ENCODE measurements around the gene ZNF750. TPM values are rescaled to one million over a fixed set of nuclear protein-coding genes. Genes with fewer than 3 reads are reported as not detected.

Gene ZNF750
- total and polyA plus RNA-seq, 7 donors, result 0.01 TPM; not detected in 6

DNA sequence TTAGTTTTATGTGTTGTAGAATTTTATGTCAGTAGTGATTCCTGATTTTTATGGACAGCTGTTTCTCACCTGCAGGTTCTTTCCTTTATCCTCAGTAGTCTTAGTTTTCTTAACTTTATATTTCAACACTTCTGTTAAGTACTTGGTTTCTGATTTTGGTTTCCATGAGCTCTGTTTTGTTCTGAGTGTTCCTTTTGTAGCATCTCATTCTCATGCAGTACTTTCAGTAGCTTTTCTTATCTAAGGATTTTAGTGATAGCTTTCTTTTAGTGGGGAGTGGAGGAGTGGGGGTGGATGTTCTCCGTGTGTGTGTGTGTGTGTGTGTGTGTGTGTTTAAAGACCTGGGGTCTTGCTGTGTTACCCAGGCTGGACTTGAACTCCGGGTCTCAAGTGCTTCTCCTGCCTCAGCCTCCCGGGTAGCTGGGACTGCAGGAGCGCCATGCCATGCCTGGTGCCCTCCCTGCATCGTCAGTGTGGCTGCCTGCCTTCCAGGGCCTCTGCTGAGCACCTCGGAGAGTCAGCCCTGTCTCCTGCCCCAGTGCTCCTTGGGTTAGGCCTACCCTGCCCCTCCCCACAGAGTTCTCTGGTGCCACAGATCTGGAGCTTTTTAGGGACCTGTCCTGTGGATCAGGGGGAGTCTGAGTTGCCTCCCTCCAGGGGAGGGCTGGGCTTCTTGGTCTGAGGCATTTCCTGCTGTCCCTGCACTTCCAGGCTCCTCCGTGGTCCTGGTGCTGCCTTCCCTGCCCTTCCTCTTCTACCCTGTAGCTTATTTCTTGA lies 4.3 kb upstream of the ZNF750 start:
- 83 to 85% methylated on average over 7 of the region's 7 CpGs for WGBS, 2 donors
- Histone ChIP-seq H3K27me3 (no peaks in the 10 kb centered on the region), H3K36me3 (no peaks in the 10 kb centered on the region), H3K27ac (peak overlapping the region in 2 of 4 donors; percentile 32), H3K4me3 (no peak overlapping the region), H3K9me3 (no peaks in the 10 kb centered on the region), H3K4me1 (no peaks in the 10 kb centered on the region)
- TF ChIP-seq POLR2AphosphoS5 (IDR thresholded peaks at IDR 0.05) (no peak), POLR2A (IDR thresholded peaks at IDR 0.05) (no peak), EP300 (IDR thresholded peaks at IDR 0.05) (no peak)
- TF ChIP-seq, protein P1, sequence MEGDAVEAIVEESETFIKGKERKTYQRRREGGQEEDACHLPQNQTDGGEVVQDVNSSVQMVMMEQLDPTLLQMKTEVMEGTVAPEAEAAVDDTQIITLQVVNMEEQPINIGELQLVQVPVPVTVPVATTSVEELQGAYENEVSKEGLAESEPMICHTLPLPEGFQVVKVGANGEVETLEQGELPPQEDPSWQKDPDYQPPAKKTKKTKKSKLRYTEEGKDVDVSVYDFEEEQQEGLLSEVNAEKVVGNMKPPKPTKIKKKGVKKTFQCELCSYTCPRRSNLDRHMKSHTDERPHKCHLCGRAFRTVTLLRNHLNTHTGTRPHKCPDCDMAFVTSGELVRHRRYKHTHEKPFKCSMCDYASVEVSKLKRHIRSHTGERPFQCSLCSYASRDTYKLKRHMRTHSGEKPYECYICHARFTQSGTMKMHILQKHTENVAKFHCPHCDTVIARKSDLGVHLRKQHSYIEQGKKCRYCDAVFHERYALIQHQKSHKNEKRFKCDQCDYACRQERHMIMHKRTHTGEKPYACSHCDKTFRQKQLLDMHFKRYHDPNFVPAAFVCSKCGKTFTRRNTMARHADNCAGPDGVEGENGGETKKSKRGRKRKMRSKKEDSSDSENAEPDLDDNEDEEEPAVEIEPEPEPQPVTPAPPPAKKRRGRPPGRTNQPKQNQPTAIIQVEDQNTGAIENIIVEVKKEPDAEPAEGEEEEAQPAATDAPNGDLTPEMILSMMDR (IDR thresholded peaks at IDR 0.05), result no peak
- DNase-seq, result peak; percentile 41
- intact Hi-C loops (cut with DNase I), result no loop called here

DNA sequence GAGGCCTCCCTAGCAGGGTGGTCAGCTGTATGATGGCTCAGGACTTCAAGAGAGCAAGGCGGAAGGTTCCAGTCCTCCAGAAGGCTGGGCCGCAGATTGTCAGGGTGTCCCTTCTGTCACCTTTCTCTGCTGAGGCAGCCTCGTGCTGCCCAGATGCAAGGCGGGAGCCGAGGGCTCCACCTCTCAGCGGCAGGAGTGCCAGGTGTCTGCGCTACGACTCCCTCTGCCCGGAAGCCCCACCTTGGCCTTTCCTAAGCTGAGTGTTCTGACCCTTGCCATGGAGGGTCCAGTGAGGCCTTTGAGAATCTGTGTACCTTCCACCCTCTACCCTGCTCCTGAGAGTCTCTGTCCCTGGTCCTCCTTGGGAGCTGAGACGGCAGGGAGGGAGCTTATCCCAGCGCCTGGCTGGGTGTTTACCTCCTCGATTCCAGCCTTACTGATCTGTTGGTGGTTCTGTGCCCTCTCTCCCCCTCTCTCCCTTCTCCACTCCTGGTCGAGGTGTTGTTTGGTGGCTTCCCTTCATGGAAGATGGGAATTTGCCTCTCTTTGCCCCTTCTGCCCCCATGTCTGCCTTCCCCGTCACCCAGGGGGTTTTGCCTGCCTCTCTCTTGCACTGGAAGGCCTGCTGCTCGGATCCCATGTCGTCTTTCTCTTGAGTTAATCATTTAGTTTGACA lies 2.2 kb upstream of the ZNF750 start:
- no peaks in the 10 kb centered on the region for H3K4me1 ChIP-seq
- intact Hi-C loops (cut with DNase I), result no loop called here
- H3K4me3 ChIP-seq, result no peak overlapping the region
- H3K9me3 ChIP-seq, result no peaks in the 10 kb centered on the region
- H3K27me3 ChIP-seq, result no peaks in the 10 kb centered on the region
- 89 to 92% methylated on average over 16 of the region's 16 CpGs for WGBS, 2 donors
- no peaks in the 10 kb centered on the region for H3K36me3 ChIP-seq
- DNase-seq, result peak; percentile 34
- TF ChIP-seq POLR2A (IDR thresholded peaks at IDR 0.05), result no peak
- TF ChIP-seq, protein P1 (IDR thresholded peaks at IDR 0.05), result no peak
- no peak for TF ChIP-seq POLR2AphosphoS5 (IDR thresholded peaks at IDR 0.05)
- TF ChIP-seq EP300 (IDR thresholded peaks at IDR 0.05), result no peak
- H3K27ac ChIP-seq, result no peak overlapping the region

DNA sequence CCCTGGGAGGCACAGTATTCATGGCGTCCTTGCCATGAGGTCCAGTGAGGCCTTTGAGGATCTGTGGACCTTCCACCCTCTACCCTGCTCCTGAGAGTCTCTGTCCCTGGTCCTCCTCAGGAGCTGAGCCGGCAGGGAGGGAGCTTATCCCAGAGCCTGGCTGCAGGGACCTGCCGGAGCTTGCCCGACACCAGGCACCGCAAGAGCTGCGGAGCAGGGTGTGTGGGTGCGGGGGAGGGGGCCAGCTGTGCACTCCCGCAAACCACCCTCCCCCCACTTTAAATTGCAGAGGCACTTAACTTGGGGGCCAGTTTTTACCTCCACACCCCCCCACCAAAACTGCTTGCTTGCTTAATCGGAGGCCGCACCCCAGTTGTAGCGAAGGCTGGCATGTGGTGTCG lies 609 bp upstream of the ZNF750 start:
- H3K9me3 ChIP-seq, result no peaks in the 10 kb centered on the region
- no peaks in the 10 kb centered on the region for H3K27me3 ChIP-seq
- no peaks in the 10 kb centered on the region for H3K4me1 ChIP-seq
- peak; percentile 60 for DNase-seq
- WGBS, 2 donors, result 95 to 97% methylated on average over 12 of the region's 12 CpGs
- TF ChIP-seq, protein P1 (IDR thresholded peaks at IDR 0.05), result no peak
- TF ChIP-seq POLR2AphosphoS5 (IDR thresholded peaks at IDR 0.05) (no peak), EP300 (IDR thresholded peaks at IDR 0.05) (no peak), POLR2A (IDR thresholded peaks at IDR 0.05) (no peak)
- intact Hi-C loops (cut with DNase I), result no loop called here
- no peak overlapping the region for H3K4me3 ChIP-seq
- H3K27ac ChIP-seq, result no peak overlapping the region
- no peaks in the 10 kb centered on the region for H3K36me3 ChIP-seq

DNA sequence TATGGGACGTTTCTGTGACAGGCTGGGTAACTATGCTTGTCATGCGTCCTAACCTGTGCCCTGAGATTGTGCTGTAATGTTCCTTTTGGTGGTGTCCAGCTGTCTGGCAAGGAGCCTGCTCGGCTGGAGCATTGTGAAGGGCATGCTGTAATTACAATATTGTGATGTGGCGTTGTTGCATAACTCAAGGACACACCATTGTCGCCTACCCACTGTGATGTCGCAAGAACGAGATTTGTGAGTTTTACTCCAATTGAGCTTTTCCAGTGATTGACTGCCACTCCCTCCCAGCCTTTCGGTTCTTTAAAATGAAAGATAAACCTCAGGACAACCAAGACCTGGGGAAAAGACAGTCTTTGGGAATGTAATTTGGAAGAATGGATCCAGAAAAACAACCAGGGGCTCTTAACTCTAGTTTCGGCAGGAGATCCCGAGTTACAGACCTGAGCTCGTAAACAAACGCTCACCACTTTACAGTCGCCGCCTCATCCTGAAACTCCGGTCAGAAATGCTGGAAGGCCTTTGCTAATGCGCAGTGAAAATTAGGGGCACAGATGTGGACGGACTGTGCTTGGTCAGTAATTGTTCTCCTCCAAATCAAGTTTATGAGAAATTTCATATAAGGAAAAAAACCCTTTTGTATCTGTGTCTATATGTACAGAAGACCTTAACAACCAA lies 1.3 kb downstream of the ZNF750 start:
- Histone ChIP-seq H3K9me3 (no peaks in the 10 kb centered on the region), H3K36me3 (no peaks in the 10 kb centered on the region), H3K27me3 (no peaks in the 10 kb centered on the region), H3K4me3 (no peak overlapping the region), H3K4me1 (no peaks in the 10 kb centered on the region), H3K27ac (peak overlapping the region in 1 of 4 donors; percentile 17)
- WGBS, 2 donors, result 15 to 67% methylated on average over 17 of the region's 17 CpGs
- no peak for TF ChIP-seq POLR2A (IDR thresholded peaks at IDR 0.05)
- peak in 1 of 4 donors; percentile 31 for TF ChIP-seq POLR2AphosphoS5 (IDR thresholded peaks at IDR 0.05)
- intact Hi-C loops (cut with DNase I), result no loop called here
- peak; percentile 68 for DNase-seq
